Astrocyte of the spinal cord (primary cell): ENCODE data around the gene C4orf50.

ENCODE experiments used
- DNase-seq: peaks from one replicate; pipeline ENCODE4 v3.0.0; 2011; ENCODE audit warnings: low read depth, low spot score
- H3K4me3 ChIP-seq: 2 replicates; pipeline ENCODE4 v1.5.1; 2011; ENCODE audit warnings: low read depth, mild to moderate bottlenecking, low read length, moderate library complexity
- in situ Hi-C: cut with HindIII; loops from 2 replicates; pipeline ENCODE4 v1.10.0; 2017; ENCODE audit warnings: low sequenced_read_pairs
- TF ChIP-seq, protein P1 (sequence below): IDR thresholded peaks from 2 replicates; pipeline ENCODE4 v1.5.1; 2012; ENCODE audit warnings: low read depth, mild to moderate bottlenecking, low read length, inconsistent platforms

C4orf50 gene

DNA sequence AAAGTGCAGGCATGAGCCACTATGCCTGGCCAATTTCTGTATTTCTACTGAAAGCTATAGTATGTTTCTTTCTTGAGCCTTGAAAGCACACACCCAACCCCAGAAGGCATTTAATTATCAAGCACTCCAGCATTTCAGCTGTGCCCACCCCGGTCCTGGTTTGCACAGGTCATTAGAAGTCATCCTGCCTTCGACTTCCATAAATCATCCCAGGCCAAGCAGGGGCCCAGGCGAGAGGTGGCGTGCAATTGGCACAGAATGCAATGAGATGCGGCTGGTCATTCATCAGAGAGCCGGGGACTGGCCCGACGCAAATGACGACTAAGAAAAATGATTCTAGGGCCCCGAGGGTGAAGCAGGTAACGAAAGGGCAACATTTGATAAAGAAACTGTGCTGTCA lies 100.6 kb downstream of the C4orf50 start:
- TF ChIP-seq, protein P1, sequence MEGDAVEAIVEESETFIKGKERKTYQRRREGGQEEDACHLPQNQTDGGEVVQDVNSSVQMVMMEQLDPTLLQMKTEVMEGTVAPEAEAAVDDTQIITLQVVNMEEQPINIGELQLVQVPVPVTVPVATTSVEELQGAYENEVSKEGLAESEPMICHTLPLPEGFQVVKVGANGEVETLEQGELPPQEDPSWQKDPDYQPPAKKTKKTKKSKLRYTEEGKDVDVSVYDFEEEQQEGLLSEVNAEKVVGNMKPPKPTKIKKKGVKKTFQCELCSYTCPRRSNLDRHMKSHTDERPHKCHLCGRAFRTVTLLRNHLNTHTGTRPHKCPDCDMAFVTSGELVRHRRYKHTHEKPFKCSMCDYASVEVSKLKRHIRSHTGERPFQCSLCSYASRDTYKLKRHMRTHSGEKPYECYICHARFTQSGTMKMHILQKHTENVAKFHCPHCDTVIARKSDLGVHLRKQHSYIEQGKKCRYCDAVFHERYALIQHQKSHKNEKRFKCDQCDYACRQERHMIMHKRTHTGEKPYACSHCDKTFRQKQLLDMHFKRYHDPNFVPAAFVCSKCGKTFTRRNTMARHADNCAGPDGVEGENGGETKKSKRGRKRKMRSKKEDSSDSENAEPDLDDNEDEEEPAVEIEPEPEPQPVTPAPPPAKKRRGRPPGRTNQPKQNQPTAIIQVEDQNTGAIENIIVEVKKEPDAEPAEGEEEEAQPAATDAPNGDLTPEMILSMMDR = no peak
- DNase-seq = no peak
- in situ Hi-C loops = no loop called here
- no peak overlapping the region for H3K4me3 ChIP-seq

DNA sequence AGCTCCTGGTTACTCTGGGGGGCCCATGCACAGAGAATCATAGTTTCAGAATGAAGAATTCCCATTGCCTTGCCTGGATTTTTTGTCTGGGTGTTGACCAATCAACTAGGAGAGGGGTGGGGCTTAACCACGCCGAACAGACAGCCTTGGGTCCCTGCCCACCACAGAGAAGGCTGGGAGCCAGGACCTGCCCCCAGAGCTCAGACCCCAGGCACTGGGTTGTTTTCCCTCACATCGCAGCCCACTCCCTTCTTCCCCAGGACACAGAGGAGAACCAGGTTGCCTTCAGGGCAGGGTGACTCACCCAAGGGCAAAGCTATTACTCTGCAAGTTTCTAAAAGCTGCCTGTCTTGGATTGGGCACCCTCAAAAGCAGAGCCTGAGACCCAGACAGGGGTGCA lies 102.0 kb downstream of the C4orf50 start:
- in situ Hi-C loops = no loop called here
- TF ChIP-seq, protein P1 = no peak
- no peak for DNase-seq
- no peak overlapping the region for H3K4me3 ChIP-seq

DNA sequence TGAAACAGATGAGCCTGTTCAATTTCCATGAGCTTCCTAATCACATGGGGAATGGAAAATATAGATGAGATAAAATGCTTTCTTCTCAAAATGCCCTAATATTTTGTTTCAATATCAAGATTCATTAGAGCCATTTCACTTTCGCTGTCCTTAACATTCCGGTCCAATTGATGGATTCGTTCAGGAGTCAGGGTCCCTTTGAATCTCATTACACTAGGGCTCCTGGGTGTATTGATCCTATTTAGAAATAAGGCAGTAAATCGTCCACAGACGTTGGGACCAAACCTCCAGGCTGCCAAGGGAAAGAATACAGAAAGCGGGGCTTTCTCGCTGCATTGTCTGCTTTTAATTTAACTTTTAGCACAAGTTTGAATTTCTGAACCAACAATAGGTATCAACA lies 104.8 kb downstream of the C4orf50 start:
- TF ChIP-seq, protein P1 = no peak
- no peak for DNase-seq
- in situ Hi-C loops = no loop called here
- no peak overlapping the region for H3K4me3 ChIP-seq

DNA sequence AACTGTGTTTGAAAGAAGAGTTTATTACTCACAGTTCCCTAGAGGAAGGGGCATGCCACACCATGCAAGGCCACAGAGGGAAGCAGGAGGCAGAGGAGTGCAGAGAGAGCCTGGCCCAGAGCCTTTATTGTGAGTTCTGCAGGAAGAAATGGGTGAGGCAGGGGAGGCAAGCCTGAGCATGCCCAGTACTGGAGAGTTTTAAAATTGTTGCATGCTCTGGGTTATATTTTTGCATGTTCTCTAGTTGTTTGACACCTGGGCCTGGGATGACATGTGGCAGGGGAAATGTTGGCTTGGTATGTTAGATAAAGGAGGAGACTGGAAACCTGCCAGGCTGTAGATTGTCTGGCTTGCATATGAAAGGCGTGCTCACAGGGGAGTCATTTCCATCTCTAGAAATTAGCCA lies 105.6 kb downstream of the C4orf50 start:
- no peak overlapping the region for H3K4me3 ChIP-seq
- TF ChIP-seq, protein P1 = no peak
- no peak for DNase-seq
- in situ Hi-C loops = no loop called here

DNA sequence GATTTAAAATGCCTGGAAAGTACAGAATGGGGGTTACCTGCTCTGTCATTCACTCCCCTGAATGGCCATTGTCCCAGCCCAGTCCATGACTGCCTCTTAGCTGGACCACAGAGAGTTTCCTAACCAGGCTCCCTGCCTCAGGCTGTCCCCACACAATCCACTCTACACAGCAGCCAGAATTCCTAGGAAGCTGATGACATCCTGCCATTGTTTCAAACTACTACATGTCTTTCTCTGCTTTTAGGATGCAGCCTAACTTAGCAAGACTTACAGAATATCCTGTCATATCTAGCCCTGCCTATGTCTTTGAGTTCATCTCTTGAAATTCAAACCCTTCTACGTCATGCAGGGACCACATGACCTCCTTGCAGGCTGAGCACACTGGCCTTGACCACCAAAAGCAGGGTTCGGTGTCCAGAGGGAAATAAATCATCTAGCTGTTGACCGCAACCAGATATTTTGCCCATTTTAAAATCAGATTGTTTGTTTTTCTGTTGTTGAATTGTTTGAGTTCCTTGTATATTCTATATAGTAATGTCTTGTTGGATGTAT lies 109.3 kb downstream of the C4orf50 start:
- DNase-seq = no peak
- H3K4me3 ChIP-seq = no peak overlapping the region
- in situ Hi-C loops = no loop called here
- TF ChIP-seq, protein P1 = no peak

DNA sequence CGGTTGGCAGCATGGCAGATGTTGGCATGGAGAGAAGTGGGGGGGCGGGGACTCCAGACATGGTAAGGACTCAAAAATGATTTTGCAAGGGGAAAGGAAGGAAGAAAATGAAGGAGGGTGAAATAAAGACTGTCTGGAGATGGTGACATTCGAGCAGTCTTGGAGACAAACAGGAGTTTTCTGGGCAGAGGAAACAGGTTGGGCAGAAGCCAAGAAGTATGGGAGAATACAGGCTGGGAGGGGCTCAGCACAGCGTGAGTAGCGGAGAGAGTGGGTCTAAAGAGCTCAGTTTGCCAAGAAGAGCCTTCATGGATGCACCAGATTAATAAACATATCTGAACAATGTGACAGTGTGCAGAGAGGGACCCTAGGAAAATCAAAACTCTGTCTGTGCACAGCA lies 112.0 kb downstream of the C4orf50 start:
- in situ Hi-C loops = no loop called here
- TF ChIP-seq, protein P1 = no peak
- no peak for DNase-seq
- H3K4me3 ChIP-seq = no peak overlapping the region

DNA sequence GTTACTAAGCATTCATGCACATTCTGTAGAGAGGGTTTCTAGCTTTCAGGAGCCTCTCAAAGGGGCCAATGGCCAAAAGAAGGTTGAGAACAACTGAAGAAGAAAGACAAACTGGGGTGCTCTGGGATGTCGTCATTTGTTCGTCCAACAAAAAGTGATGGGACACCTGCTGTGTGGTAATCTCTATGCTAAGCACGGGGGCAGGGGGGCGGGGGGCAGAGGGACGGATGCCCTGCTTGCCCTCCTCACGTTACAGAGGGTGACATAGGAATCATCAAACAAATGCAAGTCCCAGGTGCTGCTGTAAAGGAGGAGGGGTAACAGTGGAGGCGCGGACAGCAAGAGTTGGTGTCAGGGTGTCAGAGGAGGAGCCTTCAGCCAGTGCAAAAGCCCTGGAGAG lies 112.5 kb downstream of the C4orf50 start:
- TF ChIP-seq, protein P1 = no peak
- H3K4me3 ChIP-seq = no peak overlapping the region
- DNase-seq = no peak
- in situ Hi-C loops = no loop called here
